ENCODE measurements around the gene CFAP20DC. TPM values are rescaled to one million over a fixed set of nuclear protein-coding genes. Genes with fewer than 3 reads are reported as not detected.

The CFAP20DC gene
- total RNA-seq, 1 experiment from 2014 or later: 2.9 TPM

DNA sequence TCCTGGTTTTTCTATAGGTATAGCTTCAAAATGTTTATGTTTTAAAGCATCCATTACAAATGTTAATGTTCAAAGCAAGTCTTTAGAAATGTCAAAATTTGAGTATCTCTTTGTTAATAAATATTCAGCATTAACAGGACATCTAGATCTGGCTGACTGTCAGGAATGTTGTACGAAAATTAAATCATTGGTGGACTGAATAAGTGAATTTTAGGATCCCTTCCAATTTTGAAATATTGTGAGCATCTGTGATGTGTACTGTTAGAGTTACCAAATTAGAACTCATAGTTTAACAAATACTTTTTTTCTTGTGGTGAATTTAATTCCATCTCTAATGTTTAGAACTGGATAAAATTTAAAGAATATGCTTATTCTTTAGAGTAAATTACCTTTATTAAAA is 30.1 kb upstream of the CFAP20DC start:
- no peaks in the 10 kb centered on the region for H4K20me1 ChIP-seq (ENCODE audit: insufficient read depth)
- H3K36me3 ChIP-seq (ENCODE audit: control insufficient read depth in 1 of 2, insufficient read depth in 2 of 2, low read length in 2 of 2): no peaks in the 10 kb centered on the region
- no peak overlapping the region for H2AFZ ChIP-seq (ENCODE audit: low read depth, low read length, poor library complexity, severe bottlenecking)
- H3K27ac ChIP-seq (ENCODE audit: low read depth, low read length): no peak overlapping the region
- BruUV-seq (replicated peaks): no TSS peak
- ATAC-seq: no peak
- no peaks in the 10 kb centered on the region for H3K9me3 ChIP-seq (ENCODE audit: control insufficient read depth in 1 of 2, insufficient read depth in 1 of 2, low read depth in 1 of 2, low read length in 2 of 2)
- H3K79me2 ChIP-seq (ENCODE audit: insufficient read depth, low read length): no peaks in the 10 kb centered on the region
- CTCF ChIA-PET: no interaction called here
- H3K4me1 ChIP-seq (ENCODE audit: control insufficient read depth in 1 of 2, insufficient read depth in 2 of 2, low read length in 2 of 2): no peaks in the 10 kb centered on the region
- no peak overlapping the region for H3K9ac ChIP-seq (ENCODE audit: low read length)
- H3K4me2 ChIP-seq (ENCODE audit: low read length): no peak overlapping the region
- no peaks in the 10 kb centered on the region for H3K9me2 ChIP-seq (ENCODE audit: insufficient read depth)
- peaks cover 8% of the 10 kb centered on the region; the same call in 1 of the 2 replicates for H3K27me3 ChIP-seq (ENCODE audit: insufficient read depth, low read length)
- RAD21 ChIA-PET (ENCODE audit: low non-redundant PET in 1 of 2, low total read pairs in 2 of 2, uncharacterized antibody in 2 of 2, unreplicated experiment in 2 of 2): no interaction called here
- intact Hi-C loops (cut with micrococcal nuclease): no loop called here
- POLR2A ChIA-PET: no interaction called here
- no peak overlapping the region for H3K4me3 ChIP-seq (replicated peaks in 1 of 2; ENCODE audit: low read depth in 1 of 2, low read length in 2 of 2)
- no peak for DNase-seq (ENCODE audit: low read depth, low spot score)
- TF ChIP-seq EGR1 (IDR thresholded peaks at IDR 0.05; ENCODE audit: low read depth): no peak
- no peak for TF ChIP-seq EZH2 (IDR thresholded peaks at IDR 0.05)
- no peak for TF ChIP-seq SP1 (IDR thresholded peaks at IDR 0.05; ENCODE audit: low read depth)
- TF ChIP-seq, protein P1, sequence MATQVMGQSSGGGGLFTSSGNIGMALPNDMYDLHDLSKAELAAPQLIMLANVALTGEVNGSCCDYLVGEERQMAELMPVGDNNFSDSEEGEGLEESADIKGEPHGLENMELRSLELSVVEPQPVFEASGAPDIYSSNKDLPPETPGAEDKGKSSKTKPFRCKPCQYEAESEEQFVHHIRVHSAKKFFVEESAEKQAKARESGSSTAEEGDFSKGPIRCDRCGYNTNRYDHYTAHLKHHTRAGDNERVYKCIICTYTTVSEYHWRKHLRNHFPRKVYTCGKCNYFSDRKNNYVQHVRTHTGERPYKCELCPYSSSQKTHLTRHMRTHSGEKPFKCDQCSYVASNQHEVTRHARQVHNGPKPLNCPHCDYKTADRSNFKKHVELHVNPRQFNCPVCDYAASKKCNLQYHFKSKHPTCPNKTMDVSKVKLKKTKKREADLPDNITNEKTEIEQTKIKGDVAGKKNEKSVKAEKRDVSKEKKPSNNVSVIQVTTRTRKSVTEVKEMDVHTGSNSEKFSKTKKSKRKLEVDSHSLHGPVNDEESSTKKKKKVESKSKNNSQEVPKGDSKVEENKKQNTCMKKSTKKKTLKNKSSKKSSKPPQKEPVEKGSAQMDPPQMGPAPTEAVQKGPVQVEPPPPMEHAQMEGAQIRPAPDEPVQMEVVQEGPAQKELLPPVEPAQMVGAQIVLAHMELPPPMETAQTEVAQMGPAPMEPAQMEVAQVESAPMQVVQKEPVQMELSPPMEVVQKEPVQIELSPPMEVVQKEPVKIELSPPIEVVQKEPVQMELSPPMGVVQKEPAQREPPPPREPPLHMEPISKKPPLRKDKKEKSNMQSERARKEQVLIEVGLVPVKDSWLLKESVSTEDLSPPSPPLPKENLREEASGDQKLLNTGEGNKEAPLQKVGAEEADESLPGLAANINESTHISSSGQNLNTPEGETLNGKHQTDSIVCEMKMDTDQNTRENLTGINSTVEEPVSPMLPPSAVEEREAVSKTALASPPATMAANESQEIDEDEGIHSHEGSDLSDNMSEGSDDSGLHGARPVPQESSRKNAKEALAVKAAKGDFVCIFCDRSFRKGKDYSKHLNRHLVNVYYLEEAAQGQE (IDR thresholded peaks at IDR 0.05; ENCODE audit: low read depth): no peak
- TF ChIP-seq YY1 (IDR thresholded peaks at IDR 0.05; ENCODE audit: extremely low read depth, insufficient replicate concordance, low read depth, low read length): no peak
- no peak for TF ChIP-seq JUND (IDR thresholded peaks at IDR 0.05)
- TF ChIP-seq, protein P2, sequence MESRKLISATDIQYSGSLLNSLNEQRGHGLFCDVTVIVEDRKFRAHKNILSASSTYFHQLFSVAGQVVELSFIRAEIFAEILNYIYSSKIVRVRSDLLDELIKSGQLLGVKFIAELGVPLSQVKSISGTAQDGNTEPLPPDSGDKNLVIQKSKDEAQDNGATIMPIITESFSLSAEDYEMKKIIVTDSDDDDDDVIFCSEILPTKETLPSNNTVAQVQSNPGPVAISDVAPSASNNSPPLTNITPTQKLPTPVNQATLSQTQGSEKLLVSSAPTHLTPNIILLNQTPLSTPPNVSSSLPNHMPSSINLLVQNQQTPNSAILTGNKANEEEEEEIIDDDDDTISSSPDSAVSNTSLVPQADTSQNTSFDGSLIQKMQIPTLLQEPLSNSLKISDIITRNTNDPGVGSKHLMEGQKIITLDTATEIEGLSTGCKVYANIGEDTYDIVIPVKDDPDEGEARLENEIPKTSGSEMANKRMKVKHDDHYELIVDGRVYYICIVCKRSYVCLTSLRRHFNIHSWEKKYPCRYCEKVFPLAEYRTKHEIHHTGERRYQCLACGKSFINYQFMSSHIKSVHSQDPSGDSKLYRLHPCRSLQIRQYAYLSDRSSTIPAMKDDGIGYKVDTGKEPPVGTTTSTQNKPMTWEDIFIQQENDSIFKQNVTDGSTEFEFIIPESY (IDR thresholded peaks at IDR 0.05; ENCODE audit: extremely low read depth, insufficient replicate concordance, low read length): no peak
- TF ChIP-seq, protein P3, sequence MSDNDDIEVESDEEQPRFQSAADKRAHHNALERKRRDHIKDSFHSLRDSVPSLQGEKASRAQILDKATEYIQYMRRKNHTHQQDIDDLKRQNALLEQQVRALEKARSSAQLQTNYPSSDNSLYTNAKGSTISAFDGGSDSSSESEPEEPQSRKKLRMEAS (IDR thresholded peaks at IDR 0.05): no peak
- no peak for TF ChIP-seq ZFX (IDR thresholded peaks at IDR 0.05)
- TF ChIP-seq TCF7L2 (IDR thresholded peaks at IDR 0.05; ENCODE audit: borderline replicate concordance, extremely low read depth, insufficient read depth, insufficient read length): no peak
- no peak for TF ChIP-seq POLR2AphosphoS5 (IDR thresholded peaks at IDR 0.05; ENCODE audit: low read depth, low read length)

Measured in HCT116 (cell line).